Stimulated activated CD8-positive, alpha-beta memory T cell treated with anti-CD3 and anti-CD28 coated beads, Interleukin-12 subunit alpha, Interleukin-12 subunit beta, amount 100 ng/mL, for 1 hour (primary cell): ENCODE data around the gene METTL2B.
"Not testable (repeated sequence)": the region's sequence is repeated elsewhere in the genome, so short reads cannot be mapped to it uniquely, and the experiment has no call there.

Source experiments
- DNase-seq: peaks from one replicate; pipeline ENCODE4 v3.0.0-alpha.2; 2020; ENCODE audit warnings: low read depth

The METTL2B gene

GRCh38 chr7:128455543-128456254 is 20.8 kb upstream of the METTL2B start, which contains the start of gene HILPDA:
TSS of gene HILPDA (plus strand) at chr7:128455878. CDS start at chr7:128457269, 1,391 bp downstream.
- DNase-seq: peak; percentile 86

- DNase-seq: no peak
These were observed 20.3 kb upstream of the METTL2B start for GRCh38 chr7:128456255-128456725.

- DNase-seq: not testable (repeated sequence)
These were observed 19.2 kb upstream of the METTL2B start for GRCh38 chr7:128457385-128457784.

GRCh38 chr7:128458956-128459355 is 17.6 kb upstream of the METTL2B start:
- no peak for DNase-seq

- peak; percentile 47 for DNase-seq
These were observed 17.1 kb upstream of the METTL2B start for GRCh38 chr7:128459394-128459878.

GRCh38 chr7:128462460-128462859 is 14.1 kb upstream of the METTL2B start:
- DNase-seq: no peak

GRCh38 chr7:128463345-128463744 is 13.2 kb upstream of the METTL2B start:
- not testable (repeated sequence) for DNase-seq

GRCh38 chr7:128463933-128464332 is 12.6 kb upstream of the METTL2B start:
- DNase-seq: not testable (repeated sequence)

GRCh38 chr7:128466871-128467270 is 9.7 kb upstream of the METTL2B start:
- not testable (repeated sequence) for DNase-seq

GRCh38 chr7:128477336-128477690 is 765 bp downstream of the METTL2B start:
- not testable (repeated sequence) for DNase-seq

GRCh38 chr7:128479082-128479481 is 2.5 kb downstream of the METTL2B start:
- not testable (repeated sequence) for DNase-seq

GRCh38 chr7:128488134-128488533 is 11.6 kb downstream of the METTL2B start:
- DNase-seq: not testable (repeated sequence)

GRCh38 chr7:128497405-128497804 is 20.9 kb downstream of the METTL2B start:
- DNase-seq: no peak

- DNase-seq: not testable (repeated sequence)
These were observed 28.9 kb downstream of the METTL2B start for GRCh38 chr7:128505416-128505815.

- DNase-seq: not testable (repeated sequence)
These were observed 30.3 kb downstream of the METTL2B start for GRCh38 chr7:128506819-128507218.

- DNase-seq: not testable (repeated sequence)
These were observed 30.9 kb downstream of the METTL2B start for GRCh38 chr7:128507321-128507993.

GRCh38 chr7:128511692-128512091 is 35.1 kb downstream of the METTL2B start:
- DNase-seq: not testable (repeated sequence)

GRCh38 chr7:128515232-128515631 is 38.7 kb downstream of the METTL2B start:
- not testable (repeated sequence) for DNase-seq

- not testable (repeated sequence) for DNase-seq
These were observed 40.5 kb downstream of the METTL2B start for GRCh38 chr7:128517023-128517422.

GRCh38 chr7:128523226-128523931 is 46.8 kb downstream of the METTL2B start:
- peak; percentile 73 for DNase-seq

GRCh38 chr7:128523932-128524524 is 47.5 kb downstream of the METTL2B start:
- DNase-seq: not testable (repeated sequence)

- DNase-seq: not testable (repeated sequence)
These were observed 49.0 kb downstream of the METTL2B start for GRCh38 chr7:128525584-128525983.
